ENCODE results near the gene OR2B3.

Gene OR2B3

DNA sequence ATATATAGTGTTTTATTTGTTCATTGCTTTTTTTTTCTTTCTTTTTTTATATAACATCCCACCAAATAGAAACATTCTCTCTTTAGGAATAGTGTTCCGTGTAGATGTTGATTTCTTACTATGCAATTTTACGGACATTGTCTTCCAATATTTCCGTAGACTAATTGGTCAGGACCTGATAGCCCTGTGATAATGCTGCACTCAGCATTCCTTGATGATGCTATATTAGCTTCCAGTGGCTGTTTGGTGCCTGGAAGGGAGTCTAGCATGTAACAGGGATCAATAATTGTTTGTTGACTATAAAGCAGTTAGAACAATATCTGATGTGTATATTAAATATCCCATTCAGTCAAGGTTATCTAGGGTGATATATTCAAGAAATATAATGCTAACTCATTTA lies 35.4 kb downstream of the OR2B3 start:
- DNase-seq (ENCODE audit: low read depth) = no peak

DNA sequence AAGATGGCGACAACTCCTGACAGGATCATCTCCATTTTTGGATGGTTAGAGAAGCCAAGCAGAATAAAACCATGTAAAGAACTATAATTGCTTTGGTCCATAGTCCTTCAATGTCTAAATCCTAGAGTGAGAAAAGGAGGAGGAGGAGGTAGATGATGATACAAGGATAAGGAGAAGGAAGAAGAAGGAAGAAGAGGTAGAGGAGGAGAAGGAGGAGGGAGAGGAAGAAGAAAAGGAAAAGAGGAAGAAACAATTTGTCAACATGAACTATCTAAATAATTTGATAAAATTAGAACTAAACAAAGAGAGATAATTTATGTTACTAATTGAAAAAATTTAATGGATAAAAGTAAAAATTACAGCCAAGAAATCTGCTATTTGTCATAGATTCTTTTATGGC lies 42.0 kb downstream of the OR2B3 start, which contains the start of gene OR2W1:
Gene OR2W1 (minus strand): TSS at position 101 of the 400 bp plus-strand sequence. CDS start 0 bp downstream, at position 101.
- DNase-seq (ENCODE audit: low read depth) = no peak
- TF ChIP-seq, protein P1, sequence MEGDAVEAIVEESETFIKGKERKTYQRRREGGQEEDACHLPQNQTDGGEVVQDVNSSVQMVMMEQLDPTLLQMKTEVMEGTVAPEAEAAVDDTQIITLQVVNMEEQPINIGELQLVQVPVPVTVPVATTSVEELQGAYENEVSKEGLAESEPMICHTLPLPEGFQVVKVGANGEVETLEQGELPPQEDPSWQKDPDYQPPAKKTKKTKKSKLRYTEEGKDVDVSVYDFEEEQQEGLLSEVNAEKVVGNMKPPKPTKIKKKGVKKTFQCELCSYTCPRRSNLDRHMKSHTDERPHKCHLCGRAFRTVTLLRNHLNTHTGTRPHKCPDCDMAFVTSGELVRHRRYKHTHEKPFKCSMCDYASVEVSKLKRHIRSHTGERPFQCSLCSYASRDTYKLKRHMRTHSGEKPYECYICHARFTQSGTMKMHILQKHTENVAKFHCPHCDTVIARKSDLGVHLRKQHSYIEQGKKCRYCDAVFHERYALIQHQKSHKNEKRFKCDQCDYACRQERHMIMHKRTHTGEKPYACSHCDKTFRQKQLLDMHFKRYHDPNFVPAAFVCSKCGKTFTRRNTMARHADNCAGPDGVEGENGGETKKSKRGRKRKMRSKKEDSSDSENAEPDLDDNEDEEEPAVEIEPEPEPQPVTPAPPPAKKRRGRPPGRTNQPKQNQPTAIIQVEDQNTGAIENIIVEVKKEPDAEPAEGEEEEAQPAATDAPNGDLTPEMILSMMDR (conservative IDR thresholded peaks at IDR 0.05; ENCODE audit: low read length) = no peak
- no peak within 1 kb of the TSS for H3K4me3 ChIP-seq (ENCODE audit: low read length)

More for the DNA sequence above, 35.4 kb downstream of the OR2B3 start:
- no peak overlapping the region for H3K4me3 ChIP-seq (ENCODE audit: low read length)
- TF ChIP-seq, protein P1 (conservative IDR thresholded peaks at IDR 0.05; ENCODE audit: low read length) = no peak

All from AG10803 (cell line).